Measurements from ENCODE around the gene PLXNB2.

The PLXNB2 gene

GRCh38 chr22:50226063-50226874 is 81.2 kb downstream of the PLXNB2 start:
- no peak for DNase-seq

DNA sequence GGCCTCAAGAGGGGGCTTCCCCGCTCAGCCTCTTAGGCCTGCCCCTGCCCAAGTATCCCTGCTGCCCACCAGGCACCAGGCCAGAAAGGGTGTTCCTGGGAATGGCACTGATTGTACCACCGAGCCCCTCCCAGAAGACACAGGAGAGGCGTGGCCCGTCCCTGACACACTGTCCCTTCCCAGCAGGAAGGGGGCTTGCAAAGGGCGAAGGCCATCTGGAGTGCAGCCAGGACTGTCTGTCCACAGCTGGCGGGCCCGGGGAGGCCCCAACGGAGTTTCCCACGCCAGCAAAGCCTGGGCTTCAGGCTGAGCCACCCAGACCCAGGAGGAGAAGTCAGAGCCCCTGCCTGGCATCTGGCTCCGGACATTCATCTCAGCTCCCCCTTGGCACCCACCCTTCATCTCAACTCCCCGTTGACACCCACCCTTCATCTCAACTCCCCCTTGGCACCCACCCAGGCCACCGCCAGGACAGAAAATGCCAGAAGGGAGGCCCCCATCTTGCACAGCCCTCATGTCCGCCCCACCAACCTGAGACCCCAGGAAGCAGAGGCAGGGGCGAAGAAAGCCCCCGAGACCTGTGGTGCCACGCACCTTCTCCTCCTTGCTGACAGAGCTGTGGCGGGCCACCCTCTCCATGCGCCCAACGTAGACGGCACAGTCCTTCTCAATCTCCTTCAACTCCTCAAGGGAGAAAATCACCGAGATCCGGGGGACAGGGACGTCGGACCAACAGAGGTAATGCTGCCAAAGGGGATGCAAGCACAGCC is 82.1 kb downstream of the PLXNB2 start:
- no peak for DNase-seq

Data from NCI-H524 treated with DMSO at 0.1 percent for 48 hours (cell line).